Activated T-helper 1 cell treated with anti-CD3 and anti-CD28 coated beads, Interleukin-2, amount 50 U/mL, for 16 hours (primary cell): ENCODE results near the gene STAT5A.

ENCODE experiments used
- DNase-seq, 2 donors: peaks; one replicate each; pipeline ENCODE4 v3.0.0-alpha.2; 2020; ENCODE audit warnings: low read depth in 1 of 2, low spot score in 1 of 2

STAT5A gene

DNA sequence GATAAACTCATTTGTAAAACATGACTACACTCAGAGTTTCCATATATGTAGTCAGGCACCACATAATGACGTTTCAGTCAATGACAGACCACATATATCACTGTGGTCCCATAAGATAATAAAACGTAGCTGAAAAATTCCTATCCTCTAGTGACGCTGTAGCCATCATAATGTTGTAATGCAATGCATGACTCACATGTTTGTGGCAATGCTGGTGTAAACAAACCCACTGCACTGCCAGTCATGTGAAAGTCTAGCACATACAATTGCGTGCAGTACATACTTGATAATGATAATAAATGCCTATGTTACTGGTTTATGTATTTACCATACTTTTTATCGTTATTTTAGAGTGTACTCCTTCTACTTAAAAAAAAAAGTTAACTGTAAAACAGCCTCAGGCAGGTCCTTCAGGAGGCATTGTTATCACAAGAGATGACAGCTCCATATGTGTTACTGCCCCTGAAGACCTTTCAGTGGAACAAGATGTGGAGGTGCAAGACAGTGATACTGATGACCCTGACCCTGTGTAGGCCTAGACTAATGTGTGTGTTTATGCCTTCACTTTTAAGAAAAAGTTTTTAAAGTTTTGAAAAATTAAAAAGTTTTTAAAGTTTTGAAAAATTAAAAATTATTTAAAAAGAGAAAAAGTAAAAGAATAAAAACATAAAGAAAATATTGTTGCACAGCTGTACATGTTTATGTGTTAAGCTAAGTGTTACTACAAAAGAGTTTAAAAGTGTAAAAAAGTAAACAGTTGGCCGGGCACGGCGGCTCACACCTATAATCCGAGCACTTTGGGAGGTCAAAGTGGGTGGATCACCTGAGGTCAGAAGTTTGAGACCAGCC is 21.2 kb upstream of the STAT5A start:
- peak in 1 of 2 donors; percentile 43 for DNase-seq

DNA sequence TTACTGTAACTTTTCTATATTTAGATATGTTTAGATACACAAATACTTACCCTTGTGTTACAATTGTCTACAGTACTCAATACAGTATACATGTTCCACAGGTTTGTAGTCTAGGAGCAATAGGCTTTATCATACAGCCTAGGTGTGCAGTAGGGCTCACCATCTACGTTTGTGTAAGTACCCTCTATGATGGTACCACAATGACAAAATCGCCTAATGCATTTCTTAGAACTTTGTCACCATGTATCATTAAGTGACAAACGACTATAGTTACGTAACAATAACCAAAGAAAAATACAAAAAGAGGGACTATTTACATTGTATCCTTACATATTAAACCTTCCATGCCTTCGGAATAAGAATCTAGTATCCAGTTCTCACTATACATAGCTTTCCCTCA is 20.1 kb upstream of the STAT5A start:
- DNase-seq, result no peak

DNA sequence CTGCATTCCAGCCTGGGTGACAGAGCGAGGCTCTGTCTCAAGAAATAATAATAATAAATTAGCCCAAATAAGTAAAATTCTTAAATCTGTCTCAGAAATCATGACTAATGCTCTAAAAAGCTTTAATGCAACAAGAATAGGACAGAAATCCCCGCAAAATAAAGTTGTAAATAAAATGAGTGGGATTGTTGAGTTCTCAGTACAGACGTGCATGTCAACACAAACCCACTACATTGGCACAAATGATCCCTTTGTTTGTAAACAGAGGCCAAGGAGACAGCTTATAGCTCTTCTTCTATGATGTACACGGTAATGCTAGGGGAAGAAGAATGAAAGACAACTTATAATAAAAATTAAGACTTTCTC is 18.1 kb upstream of the STAT5A start:
- no peak for DNase-seq

DNA sequence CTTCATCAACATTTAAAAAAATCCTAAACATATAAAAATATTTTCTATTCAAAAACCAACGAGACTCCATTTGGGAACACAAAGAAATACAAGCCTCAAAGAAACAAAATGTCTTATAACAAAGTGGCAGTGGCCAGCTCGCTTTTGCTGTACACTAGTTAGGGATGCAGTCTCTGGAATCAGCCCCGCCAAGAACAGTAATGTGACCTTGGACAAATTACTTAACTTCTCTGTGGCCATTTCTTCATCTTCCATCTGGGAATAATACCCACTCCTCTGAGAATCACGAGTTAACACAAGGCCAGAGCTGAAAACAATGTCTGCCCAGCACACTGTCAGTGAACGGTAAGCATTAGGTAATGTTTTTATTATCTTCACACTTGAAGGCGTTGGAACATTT is 17.7 kb upstream of the STAT5A start:
- DNase-seq, result no peak

DNA sequence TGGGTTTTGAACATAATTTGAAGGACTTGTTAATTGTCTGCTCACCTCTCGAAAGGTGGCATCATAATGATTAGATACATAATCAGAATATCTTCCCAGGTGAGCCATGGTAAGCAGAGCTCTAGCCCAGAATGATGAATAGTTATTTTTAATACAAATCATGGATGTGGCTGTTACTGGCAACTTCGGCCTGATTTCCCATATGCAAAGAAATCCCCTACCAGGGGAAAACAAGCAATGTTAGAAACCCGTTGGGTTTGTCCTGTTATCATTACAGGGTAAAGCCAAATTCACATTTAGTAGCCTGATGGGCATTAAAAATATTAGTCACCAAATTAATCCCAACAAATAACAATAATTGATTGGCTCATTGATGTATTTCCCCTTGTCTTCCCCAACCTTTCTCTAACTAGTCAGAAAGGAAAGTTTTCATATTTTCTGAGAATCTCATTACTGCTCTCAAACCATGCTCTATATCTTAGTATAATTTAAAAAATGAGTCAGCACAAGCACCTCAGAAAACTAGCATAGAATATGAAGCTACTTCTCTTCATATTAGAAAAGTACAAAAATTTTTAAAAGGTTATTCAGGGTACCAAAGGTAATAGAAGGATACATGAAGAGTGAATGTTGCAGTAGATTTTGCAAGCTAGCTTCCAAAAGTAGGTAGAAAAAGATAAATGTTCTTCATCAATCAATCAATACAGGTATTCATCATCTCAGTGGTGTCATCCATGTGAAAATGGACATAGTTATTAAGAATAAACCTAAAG is 17.1 kb upstream of the STAT5A start:
- DNase-seq, result no peak

DNA sequence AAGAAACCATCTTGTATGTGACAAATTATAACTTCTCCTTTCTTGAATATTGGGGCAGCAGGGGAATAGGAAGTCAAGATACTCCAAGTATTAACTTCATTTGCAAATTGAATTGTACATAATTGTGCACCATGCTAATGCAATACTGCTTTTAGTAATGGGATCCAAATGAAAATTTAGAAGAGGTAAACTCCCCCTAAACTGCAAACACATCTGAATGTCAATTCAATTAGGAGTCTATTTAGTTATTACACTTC is 16.6 kb upstream of the STAT5A start:
- DNase-seq, result no peak

DNA sequence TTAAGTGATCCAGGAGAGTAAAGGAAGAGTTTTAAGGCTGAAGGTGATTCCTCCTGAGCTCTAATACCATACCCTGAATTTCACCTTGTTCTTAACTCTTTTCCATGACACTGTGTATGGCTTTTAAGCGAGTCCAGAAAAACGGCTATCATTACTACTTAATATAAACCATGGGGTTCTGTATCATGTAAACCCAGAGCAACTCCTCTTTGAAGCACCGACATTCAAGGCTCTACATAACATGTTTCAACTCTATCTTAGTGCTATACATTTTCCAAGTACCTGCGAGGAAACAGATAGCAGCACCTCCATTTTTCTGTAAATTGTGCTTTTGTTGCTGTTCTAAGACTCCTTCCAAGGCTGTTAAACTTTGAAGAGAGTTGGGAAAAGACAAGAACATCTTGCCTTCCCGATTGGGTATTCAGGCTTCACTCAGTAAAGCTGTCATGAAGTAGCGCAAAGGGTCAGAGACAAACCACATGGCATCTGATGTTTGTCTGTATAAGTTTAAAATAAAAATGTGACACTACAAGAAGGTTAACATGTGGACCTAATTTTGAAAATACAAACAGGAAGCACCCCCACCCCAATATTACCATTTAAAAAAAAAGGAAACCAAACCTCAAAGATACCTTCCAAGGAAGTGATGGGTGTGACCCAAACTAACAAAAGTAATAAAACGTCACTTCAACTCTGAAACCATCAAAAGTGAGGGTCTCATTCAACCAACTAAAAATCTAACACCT is 16.0 kb upstream of the STAT5A start:
- DNase-seq, result no peak

DNA sequence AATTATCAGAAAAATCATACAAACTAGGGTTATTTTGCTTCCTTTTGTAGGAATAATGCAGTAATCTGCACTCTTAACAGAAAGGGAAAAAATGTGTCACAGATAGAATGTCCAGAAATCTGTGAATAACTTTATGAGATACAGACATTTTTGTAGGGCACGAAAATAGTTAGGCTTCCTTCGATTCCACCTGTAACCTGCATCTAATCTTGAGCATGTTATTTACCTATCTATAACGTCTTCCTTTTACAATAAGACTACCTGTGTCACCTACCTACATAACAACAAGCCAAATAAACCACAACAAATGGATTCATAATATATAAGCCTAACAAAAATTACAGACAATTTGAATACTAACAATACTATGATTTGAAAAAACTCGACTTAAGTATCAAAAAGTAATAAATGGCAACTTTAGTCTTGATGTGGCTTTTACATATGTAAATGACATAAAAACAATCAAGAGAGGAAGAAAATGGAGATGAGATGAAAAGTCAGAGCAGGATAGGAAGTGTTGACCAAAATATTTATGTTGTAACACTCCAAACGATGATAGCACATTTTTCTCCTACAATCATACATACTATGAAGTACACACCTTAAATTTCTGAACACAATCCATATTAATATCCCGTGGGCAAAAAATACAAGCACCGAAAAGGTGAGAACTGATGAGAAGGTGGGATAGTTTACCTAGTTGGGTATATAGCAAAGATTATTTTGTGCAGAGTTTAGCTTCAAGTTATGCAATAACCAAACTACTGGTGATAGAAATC is 14.6 kb upstream of the STAT5A start:
- no peak for DNase-seq

DNA sequence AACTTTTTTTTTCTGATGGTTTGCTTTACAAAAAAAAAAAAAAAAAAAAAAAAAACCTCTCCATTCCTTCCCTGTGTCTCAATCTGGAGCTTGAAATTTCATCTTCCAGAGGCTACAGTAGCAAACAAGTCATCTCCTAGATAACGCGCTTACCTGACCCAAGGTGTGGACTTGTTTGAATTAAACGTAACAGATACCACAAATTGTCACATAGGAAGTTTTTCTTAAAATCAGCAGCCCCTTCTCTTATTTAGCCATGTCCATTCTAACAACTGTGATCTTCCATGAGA is 14.1 kb upstream of the STAT5A start:
- DNase-seq, result no peak

DNA sequence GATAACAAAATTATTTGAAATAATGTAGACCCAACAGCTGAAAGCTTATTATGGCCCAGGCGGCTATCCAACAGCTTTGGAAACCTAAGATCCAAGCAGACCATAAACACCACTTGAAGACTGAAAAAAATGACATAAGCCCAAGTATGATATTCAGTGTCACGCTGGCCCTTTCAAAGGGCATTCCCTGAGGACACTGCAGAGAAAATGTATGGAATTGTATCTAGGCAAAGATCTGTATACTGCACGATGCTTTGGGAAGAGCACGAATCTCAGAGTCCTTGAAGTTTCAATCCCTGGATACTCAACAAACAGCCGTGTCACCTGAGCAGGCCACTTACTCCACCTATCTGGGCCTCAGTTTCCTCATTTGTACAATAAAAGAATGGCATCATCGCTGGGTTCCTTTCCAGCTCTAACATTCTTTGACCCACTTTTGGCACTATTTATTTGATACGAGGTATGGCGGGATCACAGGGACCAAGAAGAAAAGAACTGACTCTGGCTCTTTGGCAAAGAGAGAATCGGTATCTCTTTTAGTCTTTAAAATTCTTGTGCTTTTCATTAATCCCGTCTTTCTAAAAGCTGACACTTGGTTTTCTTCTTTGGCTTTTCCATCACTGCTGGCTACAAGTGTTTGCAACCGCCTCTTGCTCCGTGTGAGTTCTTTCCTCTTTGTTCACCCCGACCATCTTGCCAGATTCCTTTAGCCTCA is 13.3 kb upstream of the STAT5A start:
- DNase-seq, result no peak

DNA sequence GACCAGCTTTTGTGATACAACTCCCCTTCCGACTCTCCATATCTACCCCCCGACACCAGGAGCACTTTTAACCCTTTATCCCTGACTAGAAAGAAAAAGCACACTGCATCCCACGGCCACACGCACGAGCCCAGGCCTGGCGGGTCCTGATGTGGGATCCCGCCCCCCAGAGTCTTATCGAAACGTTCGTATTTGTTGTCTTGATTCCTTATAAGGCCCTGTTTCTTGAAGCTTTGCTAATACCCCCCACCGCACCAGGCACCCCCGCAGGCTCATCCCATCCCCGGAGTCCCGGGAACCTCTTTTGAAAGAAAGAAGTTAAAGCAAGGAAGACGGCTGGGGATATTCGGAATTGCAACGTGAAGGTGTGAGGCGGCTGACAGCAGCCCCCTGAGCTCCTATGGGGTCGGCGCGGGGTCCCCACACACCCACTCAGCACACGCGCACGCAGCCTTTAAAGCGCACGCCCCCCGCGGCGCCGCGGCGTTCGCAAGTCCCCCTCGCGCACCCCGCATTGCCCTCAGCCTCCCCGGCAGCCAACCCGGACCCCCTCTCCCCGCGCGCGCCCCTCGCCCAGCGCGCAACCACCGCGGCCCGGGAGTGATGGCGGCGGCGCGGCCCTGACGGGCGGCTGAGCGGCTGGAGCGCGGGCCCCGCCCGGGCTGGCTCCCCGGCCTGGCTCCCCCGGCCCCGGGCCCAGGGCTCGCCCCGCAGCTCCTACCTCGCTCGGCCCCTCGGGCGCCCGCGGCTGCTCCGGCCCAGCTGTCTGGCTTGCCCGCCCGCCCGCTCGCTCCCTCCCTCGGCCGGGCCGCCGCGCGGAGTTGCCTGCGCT is 12.6 kb upstream of the STAT5A start:
- DNase-seq, result no peak

DNA sequence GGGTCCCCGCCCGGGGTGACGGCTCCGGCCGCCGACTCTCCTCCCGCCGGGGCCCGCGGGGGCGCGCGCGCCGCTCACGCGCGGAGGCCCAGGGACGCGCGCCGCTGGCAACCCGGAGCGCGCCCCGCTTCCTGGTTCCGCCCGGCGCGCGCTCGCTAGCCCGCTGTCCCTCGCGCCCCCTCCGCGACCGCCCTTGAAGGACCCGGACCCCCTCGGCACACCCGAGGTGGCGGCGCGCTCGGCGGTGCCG is 12.0 kb upstream of the STAT5A start, which contains the start of gene STAT5B:
TSS of gene STAT5B (minus strand) at position 33 of the 250 bp plus-strand sequence. CDS start 44,264 bp downstream, outside the sequence.
- peak; percentile 15 to 53 for DNase-seq

DNA sequence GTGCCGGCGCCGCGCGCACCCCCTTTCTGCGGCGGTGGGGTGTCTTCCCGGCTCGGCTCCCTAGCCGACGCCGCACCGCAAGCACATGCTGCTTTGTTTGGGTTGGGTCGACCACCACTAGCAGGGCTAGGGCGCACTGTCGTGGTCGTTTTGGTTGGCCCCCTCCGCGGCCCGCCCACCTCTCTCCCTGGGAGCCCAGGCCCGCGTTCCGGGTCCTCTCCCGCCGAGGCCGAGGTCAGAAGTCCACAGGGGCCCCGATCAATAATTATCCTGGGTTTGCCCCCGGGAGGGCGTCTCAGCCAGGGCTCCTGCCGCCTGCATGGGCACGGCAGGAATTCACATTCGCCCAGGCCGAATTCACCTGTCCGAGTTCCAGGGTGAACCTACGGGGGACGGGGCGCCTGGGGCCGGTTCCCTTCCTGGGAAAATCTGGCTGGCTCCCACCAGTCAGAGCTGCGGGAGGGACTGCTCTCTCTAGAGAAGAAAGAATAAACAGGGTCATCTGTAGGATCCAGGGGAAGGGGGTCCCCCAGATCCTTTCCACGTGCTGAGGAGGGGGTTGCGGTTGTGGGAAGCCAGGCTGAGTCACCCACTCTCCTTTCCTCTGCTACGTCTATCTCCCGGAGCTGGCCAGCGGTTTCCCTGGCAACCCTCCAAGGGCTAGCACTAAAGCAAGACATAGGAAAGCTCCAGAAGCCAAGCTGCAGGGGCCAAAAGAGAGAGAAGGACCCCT is 11.5 kb upstream of the STAT5A start:
- DNase-seq, result peak in 1 of 2 donors; percentile 23

DNA sequence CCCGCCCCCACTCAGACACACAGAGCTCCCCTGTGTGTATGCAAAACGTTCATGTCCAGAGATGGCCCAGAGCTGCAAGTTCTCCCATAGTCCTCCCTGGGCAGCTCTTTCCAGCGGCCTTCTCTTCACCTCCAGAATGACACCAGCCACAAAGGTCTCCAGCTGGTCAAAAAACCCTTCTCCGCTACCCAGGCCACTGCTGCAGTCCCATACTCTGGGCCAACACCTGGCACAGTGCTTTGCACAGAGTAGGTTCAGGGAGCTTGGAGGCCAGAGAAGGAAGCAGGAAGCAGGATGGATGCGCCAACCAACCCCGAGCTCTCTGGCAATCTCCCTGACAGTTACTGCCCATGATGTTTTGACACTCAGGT is 11.0 kb upstream of the STAT5A start:
- DNase-seq, result no peak

DNA sequence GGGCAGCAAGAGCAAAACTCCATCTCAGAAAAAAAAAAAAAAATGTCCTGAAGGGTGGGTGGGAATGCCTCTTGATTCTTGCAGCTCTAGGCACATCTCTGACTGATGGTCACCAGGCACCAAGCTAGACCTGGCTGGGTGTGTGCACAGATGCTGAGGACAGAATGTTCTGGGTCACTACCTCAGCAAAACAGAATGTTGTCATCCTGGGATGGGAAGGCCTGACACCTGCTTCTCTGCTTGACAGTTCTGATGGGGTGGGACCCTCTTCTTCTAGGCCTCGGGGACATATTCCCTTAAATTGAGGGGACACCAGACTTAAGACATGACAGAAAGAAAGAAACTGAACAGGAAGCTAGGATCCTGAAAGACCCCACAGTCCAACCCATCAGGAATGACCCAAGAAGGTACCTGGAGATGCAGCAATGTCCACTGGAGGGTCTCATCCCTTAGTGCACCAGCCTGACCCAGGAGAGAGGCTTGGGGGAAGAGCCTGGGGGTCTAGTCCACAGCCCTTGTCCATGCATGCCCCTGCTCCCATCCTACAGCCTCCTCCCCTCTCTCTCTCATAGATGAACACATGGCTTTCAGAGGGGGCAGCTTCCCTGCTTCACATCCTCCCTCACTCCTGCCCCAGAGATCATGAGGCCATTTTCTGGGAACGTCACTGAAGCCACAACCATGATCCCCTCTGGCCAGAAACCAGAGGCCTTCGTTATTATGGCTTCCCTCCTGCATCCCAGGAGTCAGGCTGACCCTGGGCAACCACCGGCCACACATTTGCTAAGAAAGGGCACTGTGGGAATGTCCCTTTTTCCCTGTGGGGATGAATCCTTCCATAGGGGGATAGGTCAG is 8.3 kb upstream of the STAT5A start:
- DNase-seq, result no peak

DNA sequence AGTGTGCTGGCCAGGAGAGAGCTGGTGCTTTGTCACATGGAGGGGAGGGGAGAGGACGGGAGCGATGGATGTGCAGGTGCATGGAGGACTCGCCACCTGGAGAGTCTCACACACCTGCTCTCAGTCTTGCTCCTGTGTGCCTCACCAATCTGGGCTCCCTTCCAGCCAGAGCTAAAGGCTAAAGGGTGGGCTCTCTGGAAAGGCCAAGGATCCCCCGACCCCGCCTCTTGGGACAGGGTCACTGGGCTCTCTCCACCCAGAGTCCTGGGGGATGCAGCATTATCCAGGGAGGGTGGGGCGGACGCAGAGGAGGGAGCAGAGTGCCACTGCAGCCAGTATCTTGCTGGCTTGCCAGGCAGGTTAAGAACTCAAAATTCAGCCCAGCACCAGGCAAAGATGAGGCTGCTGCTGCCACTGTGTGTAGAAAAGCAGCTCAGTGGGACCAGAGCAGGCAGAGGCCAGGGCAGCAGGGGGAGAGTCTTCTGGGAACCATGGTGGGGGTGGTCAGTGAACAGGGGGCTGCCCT is 6.7 kb upstream of the STAT5A start:
- no peak for DNase-seq

DNA sequence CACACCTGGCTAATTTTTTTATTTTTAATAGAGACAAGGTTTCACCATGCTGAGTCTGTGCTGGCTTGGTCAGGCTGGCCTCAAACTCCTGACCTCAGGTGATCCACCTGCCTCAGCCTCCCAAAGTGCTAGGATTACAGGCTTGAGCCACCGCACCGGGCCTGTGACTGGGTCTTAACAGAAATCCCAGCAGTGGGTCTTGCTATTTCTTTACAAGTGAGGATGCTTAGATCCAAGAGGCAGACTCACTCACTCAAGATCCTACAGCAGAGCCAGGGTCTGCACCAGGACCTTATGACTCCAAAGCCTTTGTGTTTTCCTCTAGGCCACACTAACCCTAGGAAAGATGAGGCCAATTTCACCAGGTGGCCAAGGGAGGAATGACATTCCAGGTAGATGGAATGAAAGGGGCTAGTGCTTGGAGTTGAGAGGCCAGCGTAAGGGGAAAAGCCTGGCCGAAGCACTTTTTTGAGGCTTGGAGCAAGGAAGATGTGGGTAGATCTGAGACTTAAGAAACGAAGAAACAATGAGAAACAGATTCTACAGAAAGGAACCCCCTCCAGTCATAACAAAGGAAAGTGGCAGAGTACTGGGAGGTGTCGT is 5.7 kb upstream of the STAT5A start:
- DNase-seq, result no peak
